GM13976 (cell line): ENCODE measurements around the gene SRGAP1.

ENCODE experiments used
- DNase-seq: peaks from one replicate; pipeline ENCODE4 v3.0.0; 2012; ENCODE audit warnings: low spot score
- in situ Hi-C: fragments of 300-500 bp; cut with MboI; formaldehyde crosslinking; loops from one replicate; pipeline ENCODE4 v1.12.0; 2022; ENCODE audit warnings: low sequenced_read_pairs, mixed read lengths, inconsistent platforms; ENCODE audit not compliant: unreplicated experiment
- TF ChIP-seq, protein P1 (sequence below): IDR thresholded peaks from 2 replicates; pipeline ENCODE4 v1.5.1; 2012; ENCODE audit warnings: borderline replicate concordance, mild to moderate bottlenecking; ENCODE audit not compliant: insufficient read depth; ENCODE audit errors: extremely low read depth, missing control alignments, control extremely low read depth

Gene SRGAP1

DNA sequence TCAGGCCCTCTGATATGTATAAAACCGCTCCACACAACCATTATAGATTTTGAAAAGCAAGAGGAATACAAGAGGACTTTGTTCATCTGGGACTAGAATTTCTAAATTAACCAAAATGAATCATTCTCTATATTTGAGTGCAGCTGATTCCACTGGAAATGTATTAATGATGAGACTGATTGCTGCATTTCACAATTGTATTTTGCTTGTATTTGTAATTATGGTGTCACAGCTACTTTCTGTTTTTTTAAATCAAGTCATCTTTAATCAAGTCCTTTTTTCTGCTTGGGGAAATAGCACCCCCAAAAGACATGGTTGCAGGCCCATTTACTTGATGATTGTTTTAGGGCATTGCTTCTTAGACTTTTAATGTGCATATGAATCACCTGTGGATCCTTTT is 215.2 kb downstream of the SRGAP1 start:
- in situ Hi-C loops = no loop called here
- TF ChIP-seq, protein P1, sequence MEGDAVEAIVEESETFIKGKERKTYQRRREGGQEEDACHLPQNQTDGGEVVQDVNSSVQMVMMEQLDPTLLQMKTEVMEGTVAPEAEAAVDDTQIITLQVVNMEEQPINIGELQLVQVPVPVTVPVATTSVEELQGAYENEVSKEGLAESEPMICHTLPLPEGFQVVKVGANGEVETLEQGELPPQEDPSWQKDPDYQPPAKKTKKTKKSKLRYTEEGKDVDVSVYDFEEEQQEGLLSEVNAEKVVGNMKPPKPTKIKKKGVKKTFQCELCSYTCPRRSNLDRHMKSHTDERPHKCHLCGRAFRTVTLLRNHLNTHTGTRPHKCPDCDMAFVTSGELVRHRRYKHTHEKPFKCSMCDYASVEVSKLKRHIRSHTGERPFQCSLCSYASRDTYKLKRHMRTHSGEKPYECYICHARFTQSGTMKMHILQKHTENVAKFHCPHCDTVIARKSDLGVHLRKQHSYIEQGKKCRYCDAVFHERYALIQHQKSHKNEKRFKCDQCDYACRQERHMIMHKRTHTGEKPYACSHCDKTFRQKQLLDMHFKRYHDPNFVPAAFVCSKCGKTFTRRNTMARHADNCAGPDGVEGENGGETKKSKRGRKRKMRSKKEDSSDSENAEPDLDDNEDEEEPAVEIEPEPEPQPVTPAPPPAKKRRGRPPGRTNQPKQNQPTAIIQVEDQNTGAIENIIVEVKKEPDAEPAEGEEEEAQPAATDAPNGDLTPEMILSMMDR = no peak

DNA sequence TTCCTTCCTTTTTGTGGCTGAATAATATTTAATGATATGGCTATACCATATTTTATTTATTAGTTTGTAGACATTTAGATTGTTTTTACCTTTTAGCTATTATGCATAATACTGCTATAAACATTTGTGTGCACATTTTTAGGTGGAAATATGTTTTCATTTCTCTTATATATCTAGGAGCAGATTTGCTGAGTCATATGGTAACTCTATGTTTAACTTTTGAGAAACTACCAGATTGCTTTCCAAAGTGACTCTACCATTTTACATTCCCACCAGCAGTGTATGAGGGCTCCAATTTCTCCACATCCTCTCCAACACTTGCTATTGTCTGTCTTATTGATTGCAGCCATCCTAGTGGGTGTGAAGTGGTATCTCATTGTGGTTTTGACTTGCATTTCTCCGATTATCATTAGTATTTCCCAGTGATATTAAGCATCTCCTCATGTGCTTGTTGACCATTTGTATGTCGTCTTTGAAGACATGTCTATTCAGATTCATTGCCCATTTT is 217.4 kb downstream of the SRGAP1 start:
- in situ Hi-C loops = no loop called here
- DNase-seq = no peak
- TF ChIP-seq, protein P1 = no peak

More for the DNA sequence above, 215.2 kb downstream of the SRGAP1 start:
- no peak for DNase-seq

DNA sequence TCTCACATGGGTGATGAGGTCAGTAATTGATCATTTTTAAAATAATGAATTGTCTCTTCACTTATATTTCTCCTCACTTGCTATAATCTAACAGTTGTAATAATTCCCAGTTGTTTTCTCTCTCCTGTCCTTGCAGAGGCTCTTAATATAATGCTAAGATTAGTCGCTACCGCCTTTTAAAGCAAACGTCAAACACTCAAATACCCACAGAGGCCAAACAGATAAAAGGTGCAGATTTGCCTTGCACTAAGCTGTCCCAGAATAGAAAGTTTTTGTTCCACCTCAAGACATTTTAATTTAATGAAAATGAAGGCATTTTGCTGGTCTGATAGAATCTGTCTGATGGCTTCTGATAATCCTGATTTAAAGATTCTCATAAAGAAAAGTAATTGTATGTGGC is 218.6 kb downstream of the SRGAP1 start:
- TF ChIP-seq, protein P1 = no peak
- no peak for DNase-seq
- in situ Hi-C loops = no loop called here

DNA sequence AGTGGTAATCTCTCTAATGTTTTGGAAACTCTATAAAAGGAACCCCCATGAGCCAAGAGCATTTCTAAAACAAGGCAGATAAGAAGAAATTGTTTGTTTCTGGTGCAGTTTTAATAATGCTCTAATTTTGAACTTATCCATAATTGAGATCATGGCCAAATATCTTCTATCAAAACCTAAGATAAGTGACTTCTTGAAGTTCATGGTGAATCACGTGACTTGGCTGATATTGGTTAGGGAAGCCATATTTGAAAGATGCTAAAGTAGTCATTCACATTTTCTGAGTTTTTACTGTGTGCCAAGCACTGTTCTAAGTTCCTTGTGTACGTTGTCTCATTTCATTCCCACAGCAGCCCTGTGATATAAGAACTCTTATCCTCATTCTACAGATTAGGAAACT is 219.7 kb downstream of the SRGAP1 start:
- TF ChIP-seq, protein P1 = no peak
- DNase-seq = no peak
- in situ Hi-C loops = no loop called here

DNA sequence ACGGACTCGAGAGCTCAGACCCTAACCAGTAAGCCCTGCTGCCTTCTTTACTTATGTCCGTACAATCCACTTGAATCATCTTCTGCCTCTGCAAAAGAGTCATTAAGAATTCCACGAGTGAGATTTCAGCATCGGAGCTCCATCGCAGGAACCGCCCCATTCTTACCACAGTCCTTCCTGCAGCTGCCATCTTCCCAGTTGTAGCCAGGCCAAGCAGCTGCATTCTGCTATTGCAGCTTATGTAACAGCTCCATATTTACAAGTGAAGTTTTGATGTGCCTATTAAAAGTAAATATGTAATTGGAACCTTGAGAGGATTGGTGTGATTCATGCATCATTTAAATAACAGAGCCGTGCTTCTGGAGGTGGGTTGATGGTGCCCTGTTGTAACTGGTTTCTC is 220.2 kb downstream of the SRGAP1 start:
- TF ChIP-seq, protein P1 = no peak
- no peak for DNase-seq
- in situ Hi-C loops = no loop called here

DNA sequence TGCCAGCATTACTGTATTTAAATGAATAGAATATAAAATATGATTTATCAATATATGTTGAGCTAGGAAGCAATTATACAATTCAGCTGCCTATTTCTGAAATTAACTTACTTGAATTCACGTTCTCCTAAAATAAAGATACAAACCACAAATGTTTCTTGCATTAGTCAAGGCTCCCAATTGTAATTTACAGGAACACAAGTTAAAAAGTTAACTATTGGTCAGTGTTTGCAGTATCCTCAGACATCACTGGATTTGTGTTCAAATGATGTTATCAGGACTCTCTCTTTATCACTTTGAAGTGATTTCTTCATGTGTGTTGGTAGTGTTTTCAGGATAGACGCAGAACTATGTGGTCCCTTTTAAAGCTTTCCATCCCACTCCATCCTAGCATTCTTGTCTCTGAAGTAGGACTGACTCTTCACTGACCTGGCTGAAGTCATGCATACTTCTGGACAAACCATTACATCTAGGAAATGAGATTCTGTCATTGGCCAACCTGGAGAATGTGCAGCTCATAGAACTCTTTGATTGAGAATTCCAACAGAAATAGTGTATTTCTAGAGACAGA is 221.5 kb downstream of the SRGAP1 start:
- TF ChIP-seq, protein P1 = no peak
- in situ Hi-C loops = no loop called here
- no peak for DNase-seq

DNA sequence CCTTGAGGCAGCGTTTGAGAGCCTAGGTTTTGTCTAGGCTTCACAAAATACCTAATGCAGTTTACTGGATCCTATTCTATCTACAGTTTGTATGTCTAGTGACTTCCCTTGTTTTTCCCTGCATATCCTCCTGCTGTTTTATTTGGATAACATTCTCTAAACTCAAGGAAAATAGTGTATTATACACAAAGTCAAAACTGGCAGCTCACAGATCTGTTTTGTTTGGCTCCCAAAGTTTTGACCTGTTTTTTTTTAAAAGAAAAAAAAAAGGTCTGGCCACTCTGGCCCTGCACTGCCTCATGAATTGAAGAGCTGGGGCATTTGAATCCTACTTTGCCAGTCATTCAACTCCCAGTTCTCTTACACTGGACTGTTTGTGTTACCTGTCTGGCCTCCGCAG is 222.3 kb downstream of the SRGAP1 start:
- in situ Hi-C loops = no loop called here
- TF ChIP-seq, protein P1 = no peak
- no peak for DNase-seq
